ENCODE measurements around the gene WHAMM.
A peak's percentile ranks its signal among the peaks of the same experiment; 100 is the strongest.

WHAMM gene

DNA sequence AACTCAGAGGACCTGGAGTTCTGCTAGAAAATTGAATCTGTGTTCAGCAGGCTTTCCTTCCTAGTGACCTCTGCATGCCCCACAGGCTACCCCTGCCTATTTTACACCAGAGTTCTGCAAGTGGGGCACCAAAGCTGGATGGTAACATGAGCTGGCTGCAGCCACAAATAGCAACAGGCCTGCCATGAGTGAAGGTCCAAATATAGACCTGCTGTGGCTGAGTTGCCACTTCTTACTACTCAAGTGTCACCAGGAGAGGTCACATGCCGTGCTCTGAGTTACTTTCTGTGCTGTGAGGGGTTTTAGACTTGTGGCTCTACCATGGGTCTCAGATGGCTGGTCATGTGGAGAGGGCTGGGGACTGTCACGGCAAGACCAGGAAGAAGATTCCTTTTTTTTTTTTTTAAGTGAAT lies 3.4 kb upstream of the WHAMM start, which contains the start of gene FSD2:
Gene FSD2, minus strand, starts transcription at position 76 of the 413 bp plus-strand sequence. CDS start 18,679 bp downstream, outside the sequence.
- Histone ChIP-seq H3K36me3 (no peaks in the 10 kb centered on the region), H3K4me3 (ENCODE audit: low read depth, low read length) (no peak within 1 kb of the TSS), H3K27me3 (ENCODE audit: insufficient read depth, low read depth, severe bottlenecking) (no peaks in the 10 kb centered on the region), H3K27ac (no peak within 1 kb of the TSS), H3K9me3 (ENCODE audit: severe bottlenecking) (no peaks in the 10 kb centered on the region)
- no peak for DNase-seq
- TF ChIP-seq, protein P1, sequence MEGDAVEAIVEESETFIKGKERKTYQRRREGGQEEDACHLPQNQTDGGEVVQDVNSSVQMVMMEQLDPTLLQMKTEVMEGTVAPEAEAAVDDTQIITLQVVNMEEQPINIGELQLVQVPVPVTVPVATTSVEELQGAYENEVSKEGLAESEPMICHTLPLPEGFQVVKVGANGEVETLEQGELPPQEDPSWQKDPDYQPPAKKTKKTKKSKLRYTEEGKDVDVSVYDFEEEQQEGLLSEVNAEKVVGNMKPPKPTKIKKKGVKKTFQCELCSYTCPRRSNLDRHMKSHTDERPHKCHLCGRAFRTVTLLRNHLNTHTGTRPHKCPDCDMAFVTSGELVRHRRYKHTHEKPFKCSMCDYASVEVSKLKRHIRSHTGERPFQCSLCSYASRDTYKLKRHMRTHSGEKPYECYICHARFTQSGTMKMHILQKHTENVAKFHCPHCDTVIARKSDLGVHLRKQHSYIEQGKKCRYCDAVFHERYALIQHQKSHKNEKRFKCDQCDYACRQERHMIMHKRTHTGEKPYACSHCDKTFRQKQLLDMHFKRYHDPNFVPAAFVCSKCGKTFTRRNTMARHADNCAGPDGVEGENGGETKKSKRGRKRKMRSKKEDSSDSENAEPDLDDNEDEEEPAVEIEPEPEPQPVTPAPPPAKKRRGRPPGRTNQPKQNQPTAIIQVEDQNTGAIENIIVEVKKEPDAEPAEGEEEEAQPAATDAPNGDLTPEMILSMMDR (IDR thresholded peaks at IDR 0.05; ENCODE audit: low read depth, low read length): no peak

DNA sequence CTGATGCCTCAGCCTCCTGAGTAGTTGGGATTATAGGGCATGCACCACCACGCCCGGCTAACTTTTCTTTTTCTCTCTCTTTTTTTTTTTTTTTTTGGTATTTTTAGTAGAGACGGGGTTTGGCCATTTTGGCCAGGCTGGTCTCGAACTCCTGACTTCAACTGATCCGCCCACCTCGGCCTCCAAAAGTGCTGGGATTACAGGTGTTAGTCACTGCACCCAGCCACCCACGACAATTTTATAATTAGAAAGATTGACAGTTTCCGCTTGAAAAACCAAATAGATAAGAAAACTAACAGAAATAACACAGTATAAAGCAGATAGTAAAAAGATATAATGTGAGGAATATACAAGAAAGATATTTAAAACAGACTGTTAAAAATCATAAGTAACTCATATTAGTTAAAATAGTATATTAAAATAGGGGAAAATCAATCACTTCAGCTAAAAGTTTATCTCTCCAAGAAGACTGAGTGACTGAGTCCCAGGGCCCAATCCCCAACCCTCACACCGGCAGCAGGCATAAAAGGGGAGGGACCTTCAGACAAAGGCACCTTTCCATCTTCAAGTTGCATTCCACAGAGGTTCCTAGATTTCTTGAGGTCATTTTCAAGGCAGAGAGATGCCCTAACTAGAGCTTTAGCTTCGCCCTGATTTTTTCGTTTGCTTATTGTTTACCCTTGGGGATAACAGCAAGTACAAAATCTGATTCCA lies 1.4 kb upstream of the WHAMM start:
- H3K9me3 ChIP-seq (ENCODE audit: severe bottlenecking): no peaks in the 10 kb centered on the region
- H3K4me3 ChIP-seq (ENCODE audit: low read depth, low read length): peak overlapping the region; percentile 77
- TF ChIP-seq, protein P1 (IDR thresholded peaks at IDR 0.05; ENCODE audit: low read depth, low read length): no peak
- H3K27me3 ChIP-seq (ENCODE audit: insufficient read depth, low read depth, severe bottlenecking): no peaks in the 10 kb centered on the region
- no peak for DNase-seq
- H3K27ac ChIP-seq: peak overlapping the region; percentile 83
- no peaks in the 10 kb centered on the region; the same call in 1 of the 2 replicates for H3K36me3 ChIP-seq

DNA sequence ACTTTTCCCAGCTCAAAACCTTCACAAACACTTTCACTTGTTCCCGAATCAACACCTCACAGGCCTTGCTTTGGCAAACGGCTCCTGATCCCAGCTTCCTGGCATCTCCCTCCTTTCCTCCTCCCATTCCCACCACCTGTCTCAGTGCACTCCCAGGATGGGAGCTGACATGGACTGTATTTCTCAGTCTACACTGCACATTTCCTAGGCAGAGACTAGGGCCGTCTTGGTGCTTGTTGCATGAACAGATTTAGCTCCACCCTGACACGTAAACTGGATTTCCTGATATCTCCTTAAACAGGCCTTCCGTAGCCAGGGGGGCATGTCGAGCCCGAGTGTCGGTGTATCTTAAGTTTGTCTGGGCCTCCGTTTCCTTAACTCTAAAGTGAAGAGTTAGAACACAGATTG lies 790 bp upstream of the WHAMM start:
- H3K27me3 ChIP-seq (ENCODE audit: insufficient read depth, low read depth, severe bottlenecking): no peaks in the 10 kb centered on the region
- DNase-seq: peak; percentile 21
- H3K27ac ChIP-seq: peak overlapping the region; percentile 83
- peak overlapping the region; percentile 77 for H3K4me3 ChIP-seq (ENCODE audit: low read depth, low read length)
- TF ChIP-seq, protein P1 (IDR thresholded peaks at IDR 0.05; ENCODE audit: low read depth, low read length): no peak
- H3K9me3 ChIP-seq (ENCODE audit: severe bottlenecking): no peaks in the 10 kb centered on the region
- peaks cover 3% of the 10 kb centered on the region for H3K36me3 ChIP-seq

DNA sequence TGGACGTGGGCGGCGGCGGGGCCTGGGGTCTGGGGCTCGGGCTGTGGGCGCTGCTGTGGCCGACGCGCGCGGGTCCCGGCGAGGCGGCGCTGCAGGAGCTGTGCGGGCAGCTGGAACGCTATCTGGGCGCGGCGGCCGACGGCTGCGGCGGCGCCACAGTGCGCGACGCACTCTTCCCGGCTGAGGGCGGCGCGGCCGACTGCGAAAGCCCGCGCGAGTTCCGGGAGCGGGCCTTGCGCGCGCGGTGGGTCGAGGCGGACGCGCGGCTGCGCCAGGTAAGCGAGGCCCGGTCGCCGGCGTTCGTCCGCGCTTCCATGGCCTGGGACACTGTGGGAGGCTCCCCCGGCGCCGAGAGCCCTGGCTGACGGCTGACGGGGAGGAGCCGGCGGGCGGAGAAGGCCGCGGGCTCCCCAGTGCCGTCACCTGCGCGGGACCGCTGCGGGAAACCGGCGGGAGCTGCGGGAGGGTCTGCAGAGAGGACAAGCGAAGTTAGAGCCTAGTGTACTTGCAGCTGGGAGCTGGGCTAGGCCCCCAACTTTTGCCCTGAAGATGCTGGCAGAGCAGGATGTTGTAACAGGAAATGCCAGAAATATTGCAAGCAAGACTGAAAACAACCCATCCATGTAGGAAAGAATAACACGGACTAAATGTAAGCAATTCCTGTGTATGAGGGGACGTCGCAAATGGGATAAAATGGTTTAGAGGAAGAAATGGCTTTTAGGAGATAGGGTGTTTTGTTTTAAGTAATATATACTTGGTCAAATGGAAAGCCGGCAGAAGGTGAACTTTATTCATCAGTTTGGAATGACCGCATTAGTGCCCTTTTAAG lies 847 bp downstream of the WHAMM start:
- H3K4me3 ChIP-seq (ENCODE audit: low read depth, low read length): peak overlapping the region; percentile 77
- H3K27ac ChIP-seq: peak overlapping the region; percentile 83
- H3K27me3 ChIP-seq (ENCODE audit: insufficient read depth, low read depth, severe bottlenecking): no peaks in the 10 kb centered on the region
- H3K36me3 ChIP-seq: peaks cover 13% of the 10 kb centered on the region
- no peaks in the 10 kb centered on the region for H3K9me3 ChIP-seq (ENCODE audit: severe bottlenecking)
- TF ChIP-seq, protein P1 (IDR thresholded peaks at IDR 0.05; ENCODE audit: low read depth, low read length): no peak
- DNase-seq: peak; percentile 30

DNA sequence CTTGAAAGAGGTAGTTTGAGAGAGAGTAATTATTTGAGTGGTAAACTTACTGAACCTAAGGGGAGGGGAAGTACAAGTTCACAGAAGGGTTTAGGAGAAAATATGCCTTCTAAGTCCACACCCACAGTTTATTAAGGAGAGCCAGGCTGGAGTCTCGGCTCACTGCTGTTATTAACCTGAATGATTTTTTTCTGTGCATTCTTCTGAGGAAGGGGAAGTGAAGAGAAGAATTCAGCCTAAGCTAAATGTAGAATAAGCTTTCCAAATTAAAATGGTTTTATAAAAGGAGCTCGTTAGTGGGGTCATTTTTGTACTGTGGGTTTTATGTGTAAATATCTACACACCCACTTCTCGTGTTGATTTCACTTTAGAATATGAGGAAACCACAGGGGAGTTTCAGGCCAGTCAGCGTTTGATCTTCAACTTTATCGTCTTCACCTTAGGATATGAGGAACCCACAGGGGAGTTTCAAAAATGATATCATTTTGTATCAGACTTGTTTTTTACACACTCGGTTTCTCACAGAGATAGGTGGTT lies 1.5 kb downstream of the WHAMM start:
- Histone ChIP-seq H3K9me3 (ENCODE audit: severe bottlenecking) (no peaks in the 10 kb centered on the region), H3K36me3 (peaks cover 16% of the 10 kb centered on the region), H3K27ac (peak overlapping the region; percentile 83), H3K27me3 (ENCODE audit: insufficient read depth, low read depth, severe bottlenecking) (no peaks in the 10 kb centered on the region), H3K4me3 (ENCODE audit: low read depth, low read length) (peak overlapping the region; percentile 77)
- TF ChIP-seq, protein P1 (IDR thresholded peaks at IDR 0.05; ENCODE audit: low read depth, low read length): no peak
- no peak for DNase-seq
